Upper lobe of left lung (tissue), 6 donors: ENCODE measurements around the gene CEP68. TPM values are rescaled to one million over a fixed set of nuclear protein-coding genes. Genes with fewer than 3 reads are reported as not detected.

ENCODE experiments used
- ATAC-seq, 2 donors: fragments of 200-7000 bp; cut with Tn5 transposase; one replicate each; pipeline ENCODE4 v1.9.1; 2022; ENCODE audit warnings: mild to moderate bottlenecking in 2 of 2, moderate library complexity in 2 of 2; ENCODE audit not compliant: low FRiP score in 2 of 2
- DNase-seq, 2 donors: peaks; one replicate each; pipeline ENCODE4 v3.0.0-alpha.2; 2019 to 2020
- H3K27ac ChIP-seq, 4 donors: fragments of 200-600 bp; sonication (generic); one replicate each; pipeline ENCODE4 v1.5.1; 2016 to 2019
- H3K27me3 ChIP-seq, 4 donors: fragments of 200-600 bp; sonication (generic); one replicate each; pipeline ENCODE4 v1.5.1; 2017 to 2019
- H3K36me3 ChIP-seq, 4 donors: fragments of 200-600 bp; sonication (generic); one replicate each; pipeline ENCODE4 v1.5.1; 2016 to 2019
- H3K4me1 ChIP-seq, 4 donors: fragments of 200-600 bp; sonication (generic); one replicate each; pipeline ENCODE4 v1.5.1; 2018 to 2019
- H3K4me3 ChIP-seq, 4 donors: fragments of 200-600 bp; sonication (generic); one replicate each; pipeline ENCODE4 v1.5.1; 2017 to 2019; ENCODE audit warnings: mild to moderate bottlenecking in 2 of 4, moderate library complexity in 1 of 4
- H3K9me3 ChIP-seq, 4 donors: fragments of 200-600 bp; sonication (generic); one replicate each; pipeline ENCODE4 v1.5.1; 2018 to 2019
- CTCF ChIP-seq, 6 experiments: fragments of 450-650 bp in 4 of 6; fragments of 200-600 bp in 2 of 6; sonication (generic) in 2 of 6; IDR thresholded peaks; one replicate each; pipeline ENCODE4 v1.5.1; 2016 to 2019; ENCODE audit warnings: antibody characterized with exemption in 6 of 6
- EP300 ChIP-seq, 4 donors: sonication (generic); formaldehyde crosslinking; IDR thresholded peaks; one replicate each; pipeline ENCODE4 v1.5.1; 2017; ENCODE audit warnings: antibody characterized with exemption in 4 of 4, control low read depth in 2 of 4
- POLR2A ChIP-seq, 4 donors: fragments of 450-650 bp; IDR thresholded peaks; one replicate each; pipeline ENCODE4 v1.5.1; 2016 to 2017; ENCODE audit warnings: antibody characterized with exemption in 4 of 4, mild to moderate bottlenecking in 2 of 4
- POLR2AphosphoS5 ChIP-seq, 2 donors: sonication (generic); formaldehyde crosslinking; IDR thresholded peaks; one replicate each; pipeline ENCODE4 v1.5.1; 2017; ENCODE audit warnings: antibody characterized with exemption in 2 of 2
- WGBS, 2 donors: methylation state at CpG; one replicate each; pipeline ENCODE4 v1.1.5; 2017 to 2018; 5-methylcytosine and 5-hydroxymethylcytosine counted together
- total RNA-seq, 6 donors: library from RNA; depleted of rRNA in 4 of 6; stranded (reverse); fragments of >200 nt in 4 of 6; gene quantifications; one replicate each; pipeline versions ENCODE4 v1.1.0 to v1.2.1, GENCODE V29; 2016 to 2021
- donor health status: DM: no; HTN: no; CAD: no; lungs with moderate emphysema.
- donor health status: DM: no; HTN: yes; CAD: no; lungs with severe emphysema.

CEP68 gene
- total RNA-seq, 6 donors from 2014 or later = 9.4 to 24.1 (median 13.3) TPM

- no peaks in the 10 kb centered on the region for H3K36me3 ChIP-seq
- no peak overlapping the region for H3K27ac ChIP-seq
- no peaks in the 10 kb centered on the region for H3K27me3 ChIP-seq
- no peak for ATAC-seq
- H3K4me3 ChIP-seq = no peak overlapping the region
- WGBS, 2 donors = 91 to 94% methylated on average over 8 of the region's 8 CpGs
- no peak for TF ChIP-seq EP300 (IDR thresholded peaks at IDR 0.05)
- no peak for TF ChIP-seq CTCF (IDR thresholded peaks at IDR 0.05)
- TF ChIP-seq POLR2A (IDR thresholded peaks at IDR 0.05) = no peak
- no peak for TF ChIP-seq POLR2AphosphoS5 (IDR thresholded peaks at IDR 0.05)
- no peaks in the 10 kb centered on the region for H3K9me3 ChIP-seq
- no peak for DNase-seq
- H3K4me1 ChIP-seq = peaks cover 34 to 57% (median 39%) of the 10 kb centered on the region in 4 donors
Measured at GRCh38 chr2:65061910-65062339, 5.7 kb downstream of the CEP68 start.

GRCh38 chr2:65062843-65063825 lies 6.9 kb downstream of the CEP68 start:
- Histone ChIP-seq H3K27ac (peak overlapping the region in 1 of 4 donors; percentile 76), H3K9me3 (no peaks in the 10 kb centered on the region), H3K4me1 (peaks cover 28 to 47% (median 34%) of the 10 kb centered on the region in 4 donors), H3K36me3 (no peaks in the 10 kb centered on the region), H3K27me3 (no peaks in the 10 kb centered on the region), H3K4me3 (no peak overlapping the region)
- DNase-seq = no peak
- WGBS, 2 donors = 71 to 85% methylated on average over 11 to 13 of the region's 13 CpGs
- peak in 1 of 2 donors; percentile 21 for ATAC-seq
- no peak for TF ChIP-seq CTCF (IDR thresholded peaks at IDR 0.05)
- no peak for TF ChIP-seq POLR2AphosphoS5 (IDR thresholded peaks at IDR 0.05)
- no peak for TF ChIP-seq EP300 (IDR thresholded peaks at IDR 0.05)

- Histone ChIP-seq H3K4me1 (peaks cover 38 to 43% (median 43%) of the 10 kb centered on the region in 4 donors), H3K27me3 (no peaks in the 10 kb centered on the region), H3K27ac (peak overlapping the region; percentile 75 to 86 (median 78)), H3K9me3 (no peaks in the 10 kb centered on the region), H3K4me3 (peak overlapping the region in 1 of 4 donors; percentile 8), H3K36me3 (peaks cover 0 to 9% (median 3%) of the 10 kb centered on the region in 4 donors)
- TF ChIP-seq CTCF (IDR thresholded peaks at IDR 0.05) = peak; percentile 56 to 88 (median 78)
- peak in 2 of 4 donors; percentile 51 to 54 for TF ChIP-seq EP300 (IDR thresholded peaks at IDR 0.05)
- TF ChIP-seq POLR2AphosphoS5 (IDR thresholded peaks at IDR 0.05) = peak; percentile 54 to 59
- TF ChIP-seq POLR2A (IDR thresholded peaks at IDR 0.05) = peak in 1 of 4 donors; percentile 44
- WGBS, 2 donors = 30 to 33% methylated on average over 14 of the region's 14 CpGs
- peak; percentile 84 to 88 for ATAC-seq
- DNase-seq = peak in 1 of 2 donors; percentile 82
Measured at GRCh38 chr2:65064728-65065552, 8.7 kb downstream of the CEP68 start.

GRCh38 chr2:65067806-65068553 lies 11.8 kb downstream of the CEP68 start:
- Histone ChIP-seq H3K27ac (peak overlapping the region in 2 of 4 donors; percentile 68 to 80), H3K4me3 (no peak overlapping the region), H3K27me3 (no peaks in the 10 kb centered on the region), H3K36me3 (peaks cover 0 to 36% (median 21%) of the 10 kb centered on the region in 4 donors), H3K9me3 (no peaks in the 10 kb centered on the region), H3K4me1 (peaks cover 45 to 56% (median 52%) of the 10 kb centered on the region in 4 donors)
- ATAC-seq (no peak), DNase-seq (no peak)
- 76 to 80% methylated on average over 12 to 14 of the region's 14 CpGs for WGBS, 2 donors
- TF ChIP-seq POLR2A (IDR thresholded peaks at IDR 0.05) (no peak), POLR2AphosphoS5 (IDR thresholded peaks at IDR 0.05) (no peak), CTCF (IDR thresholded peaks at IDR 0.05) (no peak), EP300 (IDR thresholded peaks at IDR 0.05) (no peak)
